ENCODE measurements around the gene VSIG4. TPM values are rescaled to one million over a fixed set of nuclear protein-coding genes. Genes with fewer than 3 reads are reported as not detected.

Gene VSIG4
- total and polyA plus RNA-seq, 2 of the 8 experiments (the other 6 are each of a cell fraction or from before 2014, with no cell fraction given) = not detected

DNA sequence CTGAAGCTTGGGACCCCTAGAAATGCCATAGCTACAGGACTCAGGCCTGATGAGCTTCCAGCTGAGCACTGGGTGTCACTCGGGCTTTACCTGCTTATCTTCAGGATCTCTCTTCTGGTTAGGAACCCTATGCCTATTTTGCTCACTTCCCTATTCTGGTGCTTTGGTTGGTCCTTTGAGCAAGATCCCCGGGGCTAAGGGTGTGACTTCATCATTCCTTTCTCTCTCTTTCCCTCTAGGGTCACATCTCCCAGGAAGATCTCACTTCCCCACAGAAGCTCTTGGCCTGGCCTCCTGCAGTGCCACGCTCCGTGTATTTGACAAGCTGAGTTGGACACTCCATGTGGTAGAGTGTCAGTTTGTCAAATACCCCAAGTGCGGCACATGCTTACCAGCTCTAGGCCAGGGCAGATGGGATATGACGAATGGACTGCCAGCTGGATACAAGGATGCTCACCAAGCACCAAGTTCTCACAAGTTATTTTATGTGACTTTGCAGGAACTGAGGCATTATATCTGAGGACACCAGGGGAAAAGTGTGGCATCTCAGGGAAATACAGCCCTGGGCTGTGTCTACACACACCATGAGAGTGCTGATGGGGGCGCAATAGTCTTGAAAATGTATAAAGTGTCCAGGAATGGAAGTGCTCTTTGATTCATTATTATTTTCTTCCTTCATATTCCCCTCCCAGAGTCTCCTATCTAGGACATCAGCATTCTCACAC lies 21.1 kb downstream of the VSIG4 start:
- WGBS, 2 experiments (ENCODE audit: extremely low coverage in 1 of 2, insufficient coverage in 1 of 2, insufficient read length in 1 of 2, insufficient replicate concordance in 2 of 2, low coverage in 1 of 2, low lambda C conversion rate in 2 of 2, missing lambda C conversion rate in 1 of 2) = 87% methylated on average over 7 of the region's 7 CpGs; no CpG with 5 or more reads in 1 of the 2 experiments
- CTCF ChIA-PET (ENCODE audit: partially characterized antibody) = no interaction called here
- H3K14ac ChIP-seq (ENCODE audit: insufficient read length) = no peak overlapping the region

More for the DNA sequence above, 21.1 kb downstream of the VSIG4 start:
- Histone ChIP-seq H2BK120ac (replicated peaks; ENCODE audit: low read depth, low read length) (no peak overlapping the region), H2AK5ac (ENCODE audit: low read depth, low read length) (no peak overlapping the region), H4K91ac (replicated peaks; ENCODE audit: insufficient read length, low read length) (no peak overlapping the region), H3K27ac (ENCODE audit: low read depth, low read length) (no peak overlapping the region), H3K4me1 (replicated peaks in 1 of 4; ENCODE audit: control insufficient read depth in 3 of 4, insufficient read depth in 4 of 4, low read length in 3 of 4) (no peaks in the 10 kb centered on the region; a peak in 2 of 7 replicates), H3K79me1 (ENCODE audit: low read depth, low read length) (no peaks in the 10 kb centered on the region), H2BK5ac (ENCODE audit: low read depth, low read length) (no peak overlapping the region), H4K20me1 (replicated peaks in 1 of 2; ENCODE audit: control insufficient read depth in 1 of 2, insufficient read depth in 2 of 2, low read length in 2 of 2) (no peaks in the 10 kb centered on the region), H3K4me2 (ENCODE audit: insufficient read depth in 1 of 2, low read depth in 2 of 2, low read length in 2 of 2) (no peak overlapping the region), H3K23me2 (ENCODE audit: low read depth, low read length) (no peaks in the 10 kb centered on the region), H4K5ac (ENCODE audit: insufficient read length, low read depth, low read length) (no peak overlapping the region), H3K4ac (replicated peaks; ENCODE audit: insufficient read length, low read depth, low read length) (no peak overlapping the region), H2BK15ac (ENCODE audit: low read length) (no peak overlapping the region), H2BK20ac (ENCODE audit: low read length) (no peak overlapping the region), H2BK12ac (ENCODE audit: low read depth, low read length) (no peak overlapping the region), H3K36me3 (ENCODE audit: control insufficient read depth in 2 of 4, insufficient read depth in 4 of 4, low read length in 3 of 4) (no peaks in the 10 kb centered on the region), H4K8ac (ENCODE audit: extremely low read depth, insufficient read depth, low read length) (no peak overlapping the region), H3K79me2 (ENCODE audit: control insufficient read depth in 1 of 2, insufficient read depth in 2 of 2, low read length in 2 of 2) (no peaks in the 10 kb centered on the region), H3K56ac (replicated peaks; ENCODE audit: insufficient read length, low read depth, low read length) (no peak overlapping the region), H3K9ac (replicated peaks in 1 of 4; ENCODE audit: extremely low read depth in 1 of 4, low read depth in 3 of 4, low read length in 3 of 4) (no peak overlapping the region), H3K27me3 (replicated peaks in 1 of 4; ENCODE audit: control insufficient read depth in 3 of 4, extremely low read depth in 1 of 4, insufficient read depth in 3 of 4, low read length in 3 of 4) (no peaks in the 10 kb centered on the region), H3K23ac (ENCODE audit: insufficient read length) (no peak overlapping the region), H3K4me3 (ENCODE audit: extremely low read depth in 1 of 4, insufficient read depth in 2 of 4, low read depth in 3 of 4, low read length in 4 of 4) (no peak overlapping the region), H3K18ac (ENCODE audit: extremely low read depth, low read length) (no peak overlapping the region), H2AFZ (ENCODE audit: low read length) (no peak overlapping the region), H3K9me3 (ENCODE audit: insufficient read depth in 2 of 2, low read depth in 1 of 2, low read length in 1 of 2) (peaks cover 0 to 22% of the 10 kb centered on the region in 2 experiments; a peak in 1 of 4 replicates)
- POLR2A ChIA-PET (ENCODE audit: partially characterized antibody) = no interaction called here
- FAIRE-seq (no peak), DNase-seq (ENCODE audit: low read depth in 1 of 2, low spot score in 2 of 2) (no peak)
- TF ChIP-seq ZNF274 (IDR thresholded peaks at IDR 0.05; ENCODE audit: borderline replicate concordance, extremely low read depth, low read length) (no peak), NRF1 (IDR thresholded peaks at IDR 0.05; ENCODE audit: low read depth, low read length) (no peak), FOSL1 (IDR thresholded peaks at IDR 0.05; ENCODE audit: insufficient read depth, low read depth, low read length) (no peak), PHF8 (conservative IDR thresholded peaks at IDR 0.05; ENCODE audit: low read depth, low read length) (no peak), SUZ12 (IDR thresholded peaks at IDR 0.05; ENCODE audit: low read length) (no peak), SP2 (IDR thresholded peaks at IDR 0.05; ENCODE audit: low read length) (no peak), SIRT6 (IDR thresholded peaks at IDR 0.05; ENCODE audit: low read length) (no peak)

All from H1 (cell line).